Ascending aorta (tissue), 2 donors: ENCODE measurements around the gene CXCR1. TPM values are rescaled to one million over a fixed set of nuclear protein-coding genes. Genes with fewer than 3 reads are reported as not detected.
"Not testable (repeated sequence)": the region's sequence is repeated elsewhere in the genome, so short reads cannot be mapped to it uniquely, and the experiment has no call there.

Experiments
- DNase-seq, 2 donors: peaks; one replicate each; pipeline ENCODE4 v3.0.0-alpha.2; 2019; ENCODE audit warnings: low spot score in 2 of 2
- H3K27ac ChIP-seq, 2 donors: fragments of 200-600 bp; sonication (generic); one replicate each; pipeline ENCODE4 v1.5.1; 2016 to 2017; ENCODE audit warnings: mild to moderate bottlenecking in 1 of 2
- H3K27me3 ChIP-seq: fragments of 200-600 bp; sonication (generic); one replicate; pipeline ENCODE4 v1.5.1; 2017
- H3K36me3 ChIP-seq, 2 donors: fragments of 200-600 bp; sonication (generic); one replicate each; pipeline ENCODE4 v1.5.1; 2016
- H3K4me1 ChIP-seq, 2 donors: fragments of 200-600 bp; sonication (generic); one replicate each; pipeline ENCODE4 v1.5.1; 2016 to 2017; ENCODE audit warnings: mild to moderate bottlenecking in 1 of 2
- H3K4me3 ChIP-seq, 2 donors: fragments of 200-600 bp; sonication (generic); one replicate each; pipeline ENCODE4 v1.5.1; 2016 to 2017; ENCODE audit warnings: mild to moderate bottlenecking in 1 of 2
- H3K9me3 ChIP-seq, 2 donors: fragments of 200-600 bp; sonication (generic); one replicate each; pipeline ENCODE4 v1.5.1; 2016
- CTCF ChIP-seq, 3 experiments: fragments of 200-600 bp in 2 of 3; fragments of 450-650 bp in 1 of 3; sonication (generic) in 2 of 3; IDR thresholded peaks; one replicate each; pipeline ENCODE4 v1.5.1; 2016 to 2019; ENCODE audit warnings: antibody characterized with exemption in 3 of 3, mild to moderate bottlenecking in 1 of 3, moderate library complexity in 1 of 3
- intact Hi-C: fragments of 100-400 bp; cut with DNase I; formaldehyde crosslinking; loops from one replicate; pipeline ENCODE4 v1.15.1; 2023
- total RNA-seq: library from RNA; depleted of rRNA; stranded (reverse); fragments of >200 nt; gene quantifications from one replicate; pipeline ENCODE4 v1.1.0, GENCODE V29; 2016

CXCR1 gene
- total RNA-seq, 1 donor from 2014 or later, result not detected

DNA sequence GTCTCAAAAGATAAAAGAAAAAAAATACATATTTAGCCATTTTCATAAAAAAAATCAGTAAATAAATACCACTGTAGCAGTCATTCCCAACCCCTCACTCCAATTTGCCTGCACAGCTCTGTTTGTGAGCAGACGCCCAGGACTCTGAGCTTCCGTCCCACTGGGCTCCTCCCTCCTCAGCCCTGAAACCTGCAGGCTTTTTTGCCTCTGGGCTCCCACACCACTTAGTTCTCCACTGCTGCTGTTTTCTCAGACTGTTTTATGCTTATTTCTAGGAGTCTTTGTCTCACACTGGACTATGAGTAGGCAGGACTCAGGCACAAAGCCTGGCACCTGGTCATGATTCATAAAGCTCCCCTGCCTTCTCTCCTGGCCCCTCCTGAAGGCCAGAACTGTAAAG, 6.1 kb upstream of the CXCR1 start:
- Histone ChIP-seq H3K27ac (no peak overlapping the region), H3K36me3 (no peaks in the 10 kb centered on the region), H3K4me3 (no peak overlapping the region), H3K4me1 (no peaks in the 10 kb centered on the region), H3K27me3 (no peaks in the 10 kb centered on the region), H3K9me3 (no peaks in the 10 kb centered on the region)
- DNase-seq, result no peak
- no peak for TF ChIP-seq CTCF (IDR thresholded peaks at IDR 0.05)
- intact Hi-C loops, result no loop called here

DNA sequence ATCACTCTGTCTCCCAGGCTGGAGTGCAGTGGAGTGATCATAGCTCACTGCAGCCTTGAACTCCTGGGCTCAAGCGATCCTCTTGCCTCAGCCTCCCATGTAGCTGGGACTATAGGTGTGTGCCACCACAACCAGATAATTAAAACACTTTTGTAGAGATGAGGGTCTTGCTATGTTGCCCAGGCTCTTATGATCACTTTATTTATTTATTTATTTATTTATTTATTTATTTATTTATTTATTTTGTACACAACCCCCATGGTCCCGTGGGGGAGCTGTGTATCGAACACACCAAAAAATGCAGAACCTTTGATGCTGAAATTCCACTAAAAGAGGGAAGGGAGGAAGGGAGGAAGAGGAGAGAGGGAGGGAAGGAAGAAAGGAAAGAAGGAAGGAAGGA, 5.0 kb upstream of the CXCR1 start:
- H3K27ac ChIP-seq, H3K4me1 ChIP-seq, H3K27me3 ChIP-seq, intact Hi-C loops, H3K4me3 ChIP-seq, H3K9me3 ChIP-seq, DNase-seq, H3K36me3 ChIP-seq: not testable (repeated sequence)

- Histone ChIP-seq H3K9me3 (no peaks in the 10 kb centered on the region), H3K36me3 (no peaks in the 10 kb centered on the region), H3K27ac (no peak overlapping the region), H3K27me3 (no peaks in the 10 kb centered on the region), H3K4me1 (no peaks in the 10 kb centered on the region), H3K4me3 (no peak overlapping the region)
- intact Hi-C loops, result no loop called here
- no peak for TF ChIP-seq CTCF (IDR thresholded peaks at IDR 0.05)
- DNase-seq, result no peak
These were observed 3.2 kb upstream of the CXCR1 start for GRCh38 chr2:218169757-218170546.

- Histone ChIP-seq H3K36me3 (no peaks in the 10 kb centered on the region), H3K9me3 (no peaks in the 10 kb centered on the region), H3K27ac (no peak overlapping the region), H3K4me3 (no peak overlapping the region), H3K4me1 (no peaks in the 10 kb centered on the region), H3K27me3 (no peaks in the 10 kb centered on the region)
- TF ChIP-seq CTCF (IDR thresholded peaks at IDR 0.05), result peak; percentile 32 to 68 (median 47)
- intact Hi-C loops, result no loop called here
- DNase-seq, result peak in 1 of 2 donors; percentile 69
These were observed 2.1 kb upstream of the CXCR1 start for GRCh38 chr2:218168635-218169462.

DNA sequence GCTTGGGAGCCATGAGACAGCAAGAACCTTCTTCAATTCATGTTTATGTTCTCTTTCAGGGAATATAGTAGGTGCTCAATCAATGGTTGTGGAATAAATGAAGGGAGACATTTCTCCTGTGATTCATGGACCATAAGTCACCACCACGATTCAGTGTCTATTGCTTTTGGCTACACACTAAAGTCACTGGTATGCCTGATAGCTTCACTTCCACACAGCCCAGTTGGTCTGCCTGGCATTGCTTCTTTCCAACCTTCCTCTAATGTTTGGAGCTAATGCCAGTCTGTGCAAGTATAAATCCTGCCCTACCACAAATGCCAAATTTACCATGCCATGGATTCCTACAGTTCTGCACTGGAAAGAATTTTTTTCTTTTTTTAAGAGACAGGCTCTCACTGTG, 1.3 kb upstream of the CXCR1 start:
- no peaks in the 10 kb centered on the region for H3K36me3 ChIP-seq
- DNase-seq, result no peak
- intact Hi-C loops, result no loop called here

More for the DNA sequence above, 1.3 kb upstream of the CXCR1 start:
- Histone ChIP-seq H3K27me3 (no peaks in the 10 kb centered on the region), H3K4me3 (no peak overlapping the region), H3K4me1 (no peaks in the 10 kb centered on the region), H3K27ac (no peak overlapping the region), H3K9me3 (no peaks in the 10 kb centered on the region)
- TF ChIP-seq CTCF (IDR thresholded peaks at IDR 0.05), result no peak
